GM23338 (cell line): Measurements from ENCODE around the gene OR2L2. TPM values are rescaled to one million over a fixed set of nuclear protein-coding genes. Genes with fewer than 3 reads are reported as not detected.

Source experiments
- ATAC-seq: fragments of 200-7000 bp; cut with Tn5 transposase; 3 replicates; pipeline ENCODE4 v1.9.1; 2020
- DNase-seq: peaks from one replicate; pipeline ENCODE4 v3.0.0-alpha.2; 2015; ENCODE audit warnings: low spot score
- H2AFZ ChIP-seq: fragments of 200-600 bp; sonication (generic); 2 replicates; pipeline ENCODE4 v1.8.0; 2016; ENCODE audit warnings: antibody characterized with exemption, mild to moderate bottlenecking, moderate library complexity
- H3F3A ChIP-seq: fragments of 200-600 bp; sonication (generic); replicated peaks from 2 replicates; pipeline ENCODE4 v1.8.0; 2017; ENCODE audit warnings: antibody characterized with exemption, mixed run types, low read depth
- H3K27ac ChIP-seq: fragments of 200-600 bp; sonication (generic); 2 replicates; pipeline ENCODE4 v1.6.1; 2016; ENCODE audit warnings: low read depth
- H3K27me3 ChIP-seq: fragments of 200-600 bp; sonication (generic); 2 replicates; pipeline ENCODE4 v1.8.0; 2016; ENCODE audit warnings: mild to moderate bottlenecking, mixed run types, moderate library complexity; ENCODE audit not compliant: insufficient read depth
- H3K36me3 ChIP-seq: fragments of 200-600 bp; sonication (generic); 2 replicates; pipeline ENCODE4 v1.8.0; 2016; ENCODE audit warnings: mild to moderate bottlenecking; ENCODE audit not compliant: insufficient read depth
- H3K4me1 ChIP-seq: fragments of 200-600 bp; sonication (generic); 2 replicates; pipeline ENCODE4 v1.8.0; 2016; ENCODE audit warnings: mild to moderate bottlenecking, moderate library complexity; ENCODE audit not compliant: insufficient read depth
- H3K4me2 ChIP-seq: fragments of 200-600 bp; sonication (generic); 2 replicates; pipeline ENCODE4 v1.7.1; 2017; ENCODE audit warnings: mixed run types
- H3K4me3 ChIP-seq: fragments of 200-600 bp; sonication (generic); 2 replicates; pipeline ENCODE4 v1.6.1; 2016; ENCODE audit warnings: mixed run types
- H3K79me2 ChIP-seq: fragments of 200-600 bp; sonication (generic); replicated peaks from 2 replicates; pipeline ENCODE4 v1.8.0; 2017; ENCODE audit warnings: mild to moderate bottlenecking; ENCODE audit not compliant: insufficient read depth
- H3K9me2 ChIP-seq: fragments of 200-600 bp; sonication (generic); 2 replicates; pipeline ENCODE4 v1.8.0; 2017; ENCODE audit not compliant: insufficient read depth
- H4K20me1 ChIP-seq: fragments of 200-600 bp; sonication (generic); replicated peaks from 2 replicates; pipeline ENCODE4 v1.8.0; 2017; ENCODE audit warnings: mild to moderate bottlenecking; ENCODE audit not compliant: insufficient read depth
- H3K27ac Mint-ChIP-seq: 2 replicates; pipeline ENCODE4 v1.8.0; 2020; ENCODE audit warnings: inconsistent platforms, mild to moderate bottlenecking, moderate library complexity, mixed read lengths
- H3K27me3 Mint-ChIP-seq: 3 replicates; pipeline ENCODE4 v1.8.0; 2022; ENCODE audit warnings: low read depth, mild to moderate bottlenecking, moderate library complexity, mixed read lengths, inconsistent platforms; ENCODE audit not compliant: insufficient read depth, poor library complexity
- H3K36me3 Mint-ChIP-seq: 3 replicates; pipeline ENCODE4 v1.8.0; 2021; ENCODE audit warnings: low read depth, mild to moderate bottlenecking, inconsistent platforms, moderate library complexity, mixed read lengths
- H3K4me1 Mint-ChIP-seq: 3 replicates; pipeline ENCODE4 v1.8.0; 2020; ENCODE audit warnings: mild to moderate bottlenecking, inconsistent platforms, mixed read lengths
- H3K4me3 Mint-ChIP-seq: 3 replicates; pipeline ENCODE4 v1.8.0; 2021; ENCODE audit warnings: moderate library complexity, mild to moderate bottlenecking, inconsistent platforms, mixed read lengths
- H3K9me3 Mint-ChIP-seq: 3 replicates; pipeline ENCODE4 v1.8.0; 2020; ENCODE audit warnings: moderate library complexity, mild to moderate bottlenecking, inconsistent platforms, mixed read lengths
- CREB1 ChIP-seq: fragments of 250-450 bp; sonication (Bioruptor Pico); IDR thresholded peaks from 2 replicates; pipeline ENCODE4 v1.5.0; 2020; ENCODE audit warnings: low read depth, mild to moderate bottlenecking, moderate library complexity
- EZH2phosphoT487 ChIP-seq: fragments of 200-600 bp; sonication (generic); IDR thresholded peaks from one replicate; pipeline ENCODE4 v1.8.1; 2018; ENCODE audit warnings: antibody characterized with exemption; ENCODE audit not compliant: unreplicated experiment
- JUNB ChIP-seq: IDR thresholded peaks from one replicate; pipeline ENCODE4 v1.6.1; 2016; ENCODE audit warnings: antibody characterized with exemption; ENCODE audit not compliant: unreplicated experiment
- NANOG ChIP-seq: IDR thresholded peaks from 2 replicates; pipeline ENCODE4 v1.6.1; 2016; ENCODE audit warnings: antibody characterized with exemption, borderline replicate concordance
- POLR2AphosphoS5 ChIP-seq: IDR thresholded peaks from 2 replicates; pipeline ENCODE4 v1.6.1; 2016; ENCODE audit warnings: antibody characterized with exemption, low read depth
- STAT1 ChIP-seq: IDR thresholded peaks from one replicate; pipeline ENCODE4 v1.6.1; 2016; ENCODE audit warnings: antibody characterized with exemption; ENCODE audit not compliant: unreplicated experiment
- ZNF114 ChIP-seq: fragments of 250-450 bp; sonication (Bioruptor Pico); IDR thresholded peaks from 2 replicates; pipeline ENCODE4 v1.5.0; 2020; ENCODE audit warnings: mild to moderate bottlenecking, moderate library complexity
- ZNF331 ChIP-seq: fragments of 250-450 bp; sonication (Bioruptor Pico); IDR thresholded peaks from 2 replicates; pipeline ENCODE4 v1.5.0; 2020; ENCODE audit warnings: low read depth, mild to moderate bottlenecking, moderate library complexity
- polyA plus RNA-seq: library from polyadenylated mRNA; unstranded; fragments of >200 nt; fragmentation: Nextera tagmentation; extraction: Ambion mirVana; gene quantifications from 2 replicates; pipeline ENCODE4 v1.2.1, GENCODE V29; 2016
- total RNA-seq: library from RNA; depleted of rRNA; stranded (reverse); fragments of >200 nt; shearing (Covaris generic); gene quantifications from 2 replicates; pipeline ENCODE4 v1.2.3, GENCODE V29; 2014
- TF ChIP-seq, protein P1 (sequence below): fragments of 250-450 bp; sonication (Bioruptor Pico); IDR thresholded peaks from 2 replicates; pipeline ENCODE4 v1.5.0; 2020; ENCODE audit warnings: mild to moderate bottlenecking, moderate library complexity
- TF ChIP-seq, protein P2 (sequence below), 2 experiments: fragments of 200-600 bp in 1 of 2; sonication (generic) in 1 of 2; conservative IDR thresholded peaks; 2 replicates each; pipeline versions ENCODE4 v1.5.1 to v1.6.1; 2016 to 2017; ENCODE audit warnings: antibody characterized with exemption in 2 of 2, low read depth in 2 of 2, mild to moderate bottlenecking in 2 of 2, moderate library complexity in 1 of 2
- TF ChIP-seq, protein P3 (sequence below): IDR thresholded peaks from 2 replicates; pipeline ENCODE4 v1.6.1; 2016; ENCODE audit warnings: antibody characterized with exemption

OR2L2 gene
- total and polyA plus RNA-seq, 2 experiments from 2014 or later = 0.06 to 0.07 TPM

DNA sequence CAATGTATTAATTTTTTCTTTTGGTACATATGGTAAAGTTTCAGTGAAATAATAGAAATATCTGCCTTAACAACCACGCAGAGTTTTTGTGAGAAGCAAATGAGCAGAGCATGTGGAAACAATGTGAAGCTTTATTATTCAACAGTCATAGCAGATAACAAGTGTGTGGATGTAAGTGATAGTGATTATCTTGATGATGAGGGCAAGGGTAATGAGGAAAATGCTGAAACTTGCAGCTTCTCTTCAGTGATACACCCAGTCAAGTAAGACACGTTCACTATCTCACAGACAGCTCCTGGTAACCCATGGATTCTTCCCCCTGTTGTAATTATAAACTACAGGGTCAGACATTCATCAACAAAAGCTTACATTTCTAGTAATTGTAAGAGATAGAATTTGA is 31.1 kb upstream of the OR2L2 start:
- DNase-seq = no peak
- Mint-ChIP-seq H3K27ac (no peak overlapping the region), H3K4me3 (no peak overlapping the region), H3K9me3 (peaks cover 76% of the 10 kb centered on the region), H3K27me3 (no peaks in the 10 kb centered on the region), H3K36me3 (peaks cover 20% of the 10 kb centered on the region), H3K4me1 (no peaks in the 10 kb centered on the region)
- no peak overlapping the region for H3K4me2 ChIP-seq
- no peaks in the 10 kb centered on the region for H3K4me1 ChIP-seq
- no peak overlapping the region for H3K27ac ChIP-seq
- no peaks in the 10 kb centered on the region for H3K27me3 ChIP-seq
- H3F3A ChIP-seq = no peaks in the 10 kb centered on the region
- H3K9me2 ChIP-seq = no peaks in the 10 kb centered on the region
- H2AFZ ChIP-seq = no peak overlapping the region
- 0 out of 2 replicates have a peak, but pooled peaks cover 3% of the 10 kb centered on the region for H3K36me3 ChIP-seq
- TF ChIP-seq ZNF331 (CRISPR knock-in tag) (no peak), CREB1 (CRISPR knock-in tag) (no peak)
- TF ChIP-seq, protein P1, sequence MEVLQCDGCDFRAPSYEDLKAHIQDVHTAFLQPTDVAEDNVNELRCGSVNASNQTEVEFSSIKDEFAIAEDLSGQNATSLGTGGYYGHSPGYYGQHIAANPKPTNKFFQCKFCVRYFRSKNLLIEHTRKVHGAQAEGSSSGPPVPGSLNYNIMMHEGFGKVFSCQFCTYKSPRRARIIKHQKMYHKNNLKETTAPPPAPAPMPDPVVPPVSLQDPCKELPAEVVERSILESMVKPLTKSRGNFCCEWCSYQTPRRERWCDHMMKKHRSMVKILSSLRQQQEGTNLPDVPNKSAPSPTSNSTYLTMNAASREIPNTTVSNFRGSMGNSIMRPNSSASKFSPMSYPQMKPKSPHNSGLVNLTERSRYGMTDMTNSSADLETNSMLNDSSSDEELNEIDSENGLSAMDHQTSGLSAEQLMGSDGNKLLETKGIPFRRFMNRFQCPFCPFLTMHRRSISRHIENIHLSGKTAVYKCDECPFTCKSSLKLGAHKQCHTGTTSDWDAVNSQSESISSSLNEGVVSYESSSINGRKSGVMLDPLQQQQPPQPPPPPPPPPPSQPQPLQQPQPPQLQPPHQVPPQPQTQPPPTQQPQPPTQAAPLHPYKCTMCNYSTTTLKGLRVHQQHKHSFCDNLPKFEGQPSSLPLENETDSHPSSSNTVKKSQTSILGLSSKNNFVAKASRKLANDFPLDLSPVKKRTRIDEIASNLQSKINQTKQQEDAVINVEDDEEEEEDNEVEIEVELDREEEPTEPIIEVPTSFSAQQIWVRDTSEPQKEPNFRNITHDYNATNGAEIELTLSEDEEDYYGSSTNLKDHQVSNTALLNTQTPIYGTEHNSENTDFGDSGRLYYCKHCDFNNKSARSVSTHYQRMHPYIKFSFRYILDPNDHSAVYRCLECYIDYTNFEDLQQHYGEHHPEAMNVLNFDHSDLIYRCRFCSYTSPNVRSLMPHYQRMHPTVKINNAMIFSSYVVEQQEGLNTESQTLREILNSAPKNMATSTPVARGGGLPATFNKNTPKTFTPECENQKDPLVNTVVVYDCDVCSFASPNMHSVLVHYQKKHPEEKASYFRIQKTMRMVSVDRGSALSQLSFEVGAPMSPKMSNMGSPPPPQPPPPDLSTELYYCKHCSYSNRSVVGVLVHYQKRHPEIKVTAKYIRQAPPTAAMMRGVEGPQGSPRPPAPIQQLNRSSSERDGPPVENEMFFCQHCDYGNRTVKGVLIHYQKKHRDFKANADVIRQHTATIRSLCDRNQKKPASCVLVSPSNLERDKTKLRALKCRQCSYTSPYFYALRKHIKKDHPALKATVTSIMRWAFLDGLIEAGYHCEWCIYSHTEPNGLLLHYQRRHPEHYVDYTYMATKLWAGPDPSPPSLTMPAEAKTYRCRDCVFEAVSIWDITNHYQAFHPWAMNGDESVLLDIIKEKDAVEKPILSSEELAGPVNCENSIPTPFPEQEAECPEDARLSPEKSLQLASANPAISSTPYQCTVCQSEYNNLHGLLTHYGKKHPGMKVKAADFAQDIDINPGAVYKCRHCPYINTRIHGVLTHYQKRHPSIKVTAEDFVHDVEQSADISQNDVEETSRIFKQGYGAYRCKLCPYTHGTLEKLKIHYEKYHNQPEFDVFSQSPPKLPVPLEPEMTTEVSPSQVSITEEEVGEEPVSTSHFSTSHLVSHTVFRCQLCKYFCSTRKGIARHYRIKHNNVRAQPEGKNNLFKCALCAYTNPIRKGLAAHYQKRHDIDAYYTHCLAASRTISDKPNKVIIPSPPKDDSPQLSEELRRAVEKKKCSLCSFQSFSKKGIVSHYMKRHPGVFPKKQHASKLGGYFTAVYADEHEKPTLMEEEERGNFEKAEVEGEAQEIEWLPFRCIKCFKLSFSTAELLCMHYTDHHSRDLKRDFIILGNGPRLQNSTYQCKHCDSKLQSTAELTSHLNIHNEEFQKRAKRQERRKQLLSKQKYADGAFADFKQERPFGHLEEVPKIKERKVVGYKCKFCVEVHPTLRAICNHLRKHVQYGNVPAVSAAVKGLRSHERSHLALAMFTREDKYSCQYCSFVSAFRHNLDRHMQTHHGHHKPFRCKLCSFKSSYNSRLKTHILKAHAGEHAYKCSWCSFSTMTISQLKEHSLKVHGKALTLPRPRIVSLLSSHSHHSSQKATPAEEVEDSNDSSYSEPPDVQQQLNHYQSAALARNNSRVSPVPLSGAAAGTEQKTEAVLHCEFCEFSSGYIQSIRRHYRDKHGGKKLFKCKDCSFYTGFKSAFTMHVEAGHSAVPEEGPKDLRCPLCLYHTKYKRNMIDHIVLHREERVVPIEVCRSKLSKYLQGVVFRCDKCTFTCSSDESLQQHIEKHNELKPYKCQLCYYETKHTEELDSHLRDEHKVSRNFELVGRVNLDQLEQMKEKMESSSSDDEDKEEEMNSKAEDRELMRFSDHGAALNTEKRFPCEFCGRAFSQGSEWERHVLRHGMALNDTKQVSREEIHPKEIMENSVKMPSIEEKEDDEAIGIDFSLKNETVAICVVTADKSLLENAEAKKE (CRISPR knock-in tag) = no peak
- TF ChIP-seq, protein P2, sequence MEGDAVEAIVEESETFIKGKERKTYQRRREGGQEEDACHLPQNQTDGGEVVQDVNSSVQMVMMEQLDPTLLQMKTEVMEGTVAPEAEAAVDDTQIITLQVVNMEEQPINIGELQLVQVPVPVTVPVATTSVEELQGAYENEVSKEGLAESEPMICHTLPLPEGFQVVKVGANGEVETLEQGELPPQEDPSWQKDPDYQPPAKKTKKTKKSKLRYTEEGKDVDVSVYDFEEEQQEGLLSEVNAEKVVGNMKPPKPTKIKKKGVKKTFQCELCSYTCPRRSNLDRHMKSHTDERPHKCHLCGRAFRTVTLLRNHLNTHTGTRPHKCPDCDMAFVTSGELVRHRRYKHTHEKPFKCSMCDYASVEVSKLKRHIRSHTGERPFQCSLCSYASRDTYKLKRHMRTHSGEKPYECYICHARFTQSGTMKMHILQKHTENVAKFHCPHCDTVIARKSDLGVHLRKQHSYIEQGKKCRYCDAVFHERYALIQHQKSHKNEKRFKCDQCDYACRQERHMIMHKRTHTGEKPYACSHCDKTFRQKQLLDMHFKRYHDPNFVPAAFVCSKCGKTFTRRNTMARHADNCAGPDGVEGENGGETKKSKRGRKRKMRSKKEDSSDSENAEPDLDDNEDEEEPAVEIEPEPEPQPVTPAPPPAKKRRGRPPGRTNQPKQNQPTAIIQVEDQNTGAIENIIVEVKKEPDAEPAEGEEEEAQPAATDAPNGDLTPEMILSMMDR (conservative IDR thresholded peaks at IDR 0.05; ENCODE audit: low read depth in 2 of 2) = no peak
- H3K4me3 ChIP-seq = no peak overlapping the region
- no peak for ATAC-seq
- H3K79me2 ChIP-seq = no peaks in the 10 kb centered on the region
- no peaks in the 10 kb centered on the region for H4K20me1 ChIP-seq

DNA sequence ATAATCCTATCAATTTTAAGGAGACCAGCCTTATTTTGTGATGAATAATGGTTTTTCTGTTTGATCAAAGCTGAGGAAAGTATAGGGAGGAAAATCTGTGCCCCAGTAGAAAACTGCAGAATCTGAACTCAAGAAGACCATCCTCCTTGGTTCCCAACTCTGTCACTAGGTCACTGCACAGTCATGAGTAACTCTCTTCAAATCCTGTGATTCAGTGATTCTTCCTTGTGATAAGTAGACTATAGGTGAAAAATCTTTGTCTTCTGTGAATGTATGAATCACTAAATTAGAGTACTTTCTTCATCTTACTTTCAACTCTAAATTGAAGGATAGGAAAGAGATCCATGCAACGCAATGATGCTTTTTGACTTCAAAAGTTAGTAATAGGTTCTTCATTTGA is 29.7 kb upstream of the OR2L2 start:
- Mint-ChIP-seq H3K9me3 (peaks cover 73% of the 10 kb centered on the region), H3K4me3 (no peak overlapping the region), H3K27me3 (no peaks in the 10 kb centered on the region), H3K36me3 (peaks cover 14% of the 10 kb centered on the region), H3K4me1 (no peaks in the 10 kb centered on the region), H3K27ac (no peak overlapping the region)
- no peak for DNase-seq
- H4K20me1 ChIP-seq = no peaks in the 10 kb centered on the region
- H3K4me1 ChIP-seq = no peaks in the 10 kb centered on the region
- no peak overlapping the region for H2AFZ ChIP-seq
- 0 out of 2 replicates have a peak, but pooled peaks cover 3% of the 10 kb centered on the region for H3K36me3 ChIP-seq
- no peaks in the 10 kb centered on the region for H3K79me2 ChIP-seq
- H3K27ac ChIP-seq = no peak overlapping the region
- H3K27me3 ChIP-seq = no peaks in the 10 kb centered on the region
- H3K9me2 ChIP-seq = no peaks in the 10 kb centered on the region
- no peaks in the 10 kb centered on the region for H3F3A ChIP-seq
- H3K4me3 ChIP-seq = no peak overlapping the region
- no peak overlapping the region for H3K4me2 ChIP-seq
- no peak for ATAC-seq
- TF ChIP-seq STAT1 (no peak), POLR2AphosphoS5 (no peak), JUNB (no peak), EZH2phosphoT487 (no peak), NANOG (no peak), ZNF114 (CRISPR knock-in tag) (no peak)
- TF ChIP-seq, protein P3, sequence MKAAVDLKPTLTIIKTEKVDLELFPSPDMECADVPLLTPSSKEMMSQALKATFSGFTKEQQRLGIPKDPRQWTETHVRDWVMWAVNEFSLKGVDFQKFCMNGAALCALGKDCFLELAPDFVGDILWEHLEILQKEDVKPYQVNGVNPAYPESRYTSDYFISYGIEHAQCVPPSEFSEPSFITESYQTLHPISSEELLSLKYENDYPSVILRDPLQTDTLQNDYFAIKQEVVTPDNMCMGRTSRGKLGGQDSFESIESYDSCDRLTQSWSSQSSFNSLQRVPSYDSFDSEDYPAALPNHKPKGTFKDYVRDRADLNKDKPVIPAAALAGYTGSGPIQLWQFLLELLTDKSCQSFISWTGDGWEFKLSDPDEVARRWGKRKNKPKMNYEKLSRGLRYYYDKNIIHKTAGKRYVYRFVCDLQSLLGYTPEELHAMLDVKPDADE = no peak
